MM.1S (cell line): ENCODE results near the gene TES.

Experiments used
- EZH2 ChIP-seq: fragments of 300-600 bp; sonication (generic); optimal IDR thresholded peaks from 2 replicates; pipeline ENCODE3; 2017; ENCODE audit warnings: low read depth, mild to moderate bottlenecking, antibody characterized with exemption, low read length, mixed read lengths
- EZH2phosphoT487 ChIP-seq: fragments of 300-600 bp; sonication (generic); IDR thresholded peaks from 2 replicates; pipeline ENCODE4 v1.6.1; 2018; ENCODE audit warnings: antibody characterized with exemption, low read length
- TF ChIP-seq, protein P1 (sequence below): fragments of 300-600 bp; sonication (generic); IDR thresholded peaks from 2 replicates; pipeline ENCODE4 v1.5.1; 2016; ENCODE audit warnings: antibody characterized with exemption, low read length, mixed read lengths

DNA sequence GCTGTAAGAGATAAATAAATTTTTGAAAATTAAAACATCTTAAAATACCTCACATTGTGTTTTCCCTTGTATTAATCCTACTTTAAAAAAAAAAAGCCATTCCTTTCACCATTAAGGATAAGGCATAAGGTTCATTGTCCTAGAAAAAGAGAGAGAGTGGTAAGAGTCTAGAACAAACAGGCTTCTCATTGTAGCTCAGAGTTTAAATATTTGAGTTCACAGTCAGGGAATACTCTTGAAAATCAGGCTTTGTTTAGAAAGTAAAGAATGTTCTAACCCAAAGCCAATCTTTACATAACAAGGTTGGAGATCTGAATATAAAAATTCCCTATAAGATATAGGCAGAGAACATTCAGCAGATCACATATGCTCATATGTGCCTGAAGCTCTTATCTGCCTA is 40.2 kb upstream of the TES start:
- TF ChIP-seq, protein P1, sequence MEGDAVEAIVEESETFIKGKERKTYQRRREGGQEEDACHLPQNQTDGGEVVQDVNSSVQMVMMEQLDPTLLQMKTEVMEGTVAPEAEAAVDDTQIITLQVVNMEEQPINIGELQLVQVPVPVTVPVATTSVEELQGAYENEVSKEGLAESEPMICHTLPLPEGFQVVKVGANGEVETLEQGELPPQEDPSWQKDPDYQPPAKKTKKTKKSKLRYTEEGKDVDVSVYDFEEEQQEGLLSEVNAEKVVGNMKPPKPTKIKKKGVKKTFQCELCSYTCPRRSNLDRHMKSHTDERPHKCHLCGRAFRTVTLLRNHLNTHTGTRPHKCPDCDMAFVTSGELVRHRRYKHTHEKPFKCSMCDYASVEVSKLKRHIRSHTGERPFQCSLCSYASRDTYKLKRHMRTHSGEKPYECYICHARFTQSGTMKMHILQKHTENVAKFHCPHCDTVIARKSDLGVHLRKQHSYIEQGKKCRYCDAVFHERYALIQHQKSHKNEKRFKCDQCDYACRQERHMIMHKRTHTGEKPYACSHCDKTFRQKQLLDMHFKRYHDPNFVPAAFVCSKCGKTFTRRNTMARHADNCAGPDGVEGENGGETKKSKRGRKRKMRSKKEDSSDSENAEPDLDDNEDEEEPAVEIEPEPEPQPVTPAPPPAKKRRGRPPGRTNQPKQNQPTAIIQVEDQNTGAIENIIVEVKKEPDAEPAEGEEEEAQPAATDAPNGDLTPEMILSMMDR, result no peak
- no peak for TF ChIP-seq EZH2
- no peak for TF ChIP-seq EZH2phosphoT487
